ENCODE measurements around the gene ABCD2. TPM values are rescaled to one million over a fixed set of nuclear protein-coding genes. Genes with fewer than 3 reads are reported as not detected.

ABCD2 gene
- total RNA-seq, 1 experiment from 2014 or later = not detected

DNA sequence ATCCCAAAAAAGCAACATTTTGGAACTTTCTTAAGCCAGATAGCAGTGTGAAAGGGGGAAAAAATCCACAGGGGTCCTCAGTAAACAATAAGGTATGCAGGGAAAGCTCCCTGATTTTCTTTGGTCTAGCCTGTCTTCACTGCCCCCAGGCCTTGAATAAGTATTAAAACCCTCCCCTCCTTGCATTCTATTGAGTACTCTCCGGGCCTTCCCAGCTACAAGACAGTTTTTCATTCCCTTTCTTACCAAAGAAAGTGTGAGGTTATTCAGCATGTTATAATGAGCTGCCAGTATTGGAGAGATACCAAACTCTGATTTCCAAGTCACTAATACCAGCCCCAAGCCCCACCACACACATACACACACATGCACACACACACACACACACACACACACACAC lies 116.9 kb downstream of the ABCD2 start:
- no peak overlapping the region for H2AFZ ChIP-seq (ENCODE audit: low read length)
- no CpG with 5 or more reads among the region's 1 CpG for WGBS (ENCODE audit: extremely low coverage, insufficient read length, low lambda C conversion rate)
- H4K5ac ChIP-seq (ENCODE audit: insufficient read length, low read depth, low read length) = no peak overlapping the region

More for the DNA sequence above, 116.9 kb downstream of the ABCD2 start:
- Histone ChIP-seq H3K14ac (ENCODE audit: insufficient read depth, low read length) (no peak overlapping the region), H3K4ac (ENCODE audit: low read depth, low read length) (no peak overlapping the region), H4K8ac (replicated peaks; ENCODE audit: insufficient read length, low read depth, low read length) (no peak overlapping the region), H2BK120ac (ENCODE audit: low read depth, low read length, poor library complexity, severe bottlenecking) (no peak overlapping the region), H4K20me1 (ENCODE audit: control insufficient read depth, insufficient read depth, insufficient read length) (no peaks in the 10 kb centered on the region), H3K79me2 (ENCODE audit: insufficient read depth, low read length) (no peaks in the 10 kb centered on the region), H4K91ac (ENCODE audit: insufficient read length, low read depth, low read length) (no peak overlapping the region), H3K23ac (ENCODE audit: insufficient read length, low read depth, low read length) (no peak overlapping the region), H2BK15ac (ENCODE audit: low read depth, low read length) (no peak overlapping the region), H3K4me1 (ENCODE audit: insufficient read depth, low read length) (peaks cover 6% of the 10 kb centered on the region), H3K56ac (ENCODE audit: insufficient read length, low read depth, low read length) (no peak overlapping the region), H3T11ph (ENCODE audit: low read length) (no peak overlapping the region), H3K79me1 (ENCODE audit: insufficient read depth, low read depth, low read length, poor library complexity, severe bottlenecking) (no peaks in the 10 kb centered on the region), H3K18ac (ENCODE audit: insufficient read length, low read depth, low read length) (no peak overlapping the region), H2BK5ac (ENCODE audit: insufficient read length, low read length) (no peak overlapping the region), H2AK5ac (ENCODE audit: insufficient read length, low read length) (no peak overlapping the region), H3K4me2 (ENCODE audit: insufficient read depth, insufficient read length, low read length) (no peak overlapping the region), H2BK20ac (ENCODE audit: low read depth, low read length, poor library complexity, severe bottlenecking) (no peak overlapping the region), H3K9ac (ENCODE audit: extremely low read depth, insufficient read length, low read length) (no peak overlapping the region), H3K9me3 (ENCODE audit: control insufficient read depth, low read depth, low read length) (no peaks in the 10 kb centered on the region), H3K23me2 (ENCODE audit: insufficient read length, low read depth, low read length, poor library complexity, severe bottlenecking) (no peaks in the 10 kb centered on the region), H2BK12ac (ENCODE audit: insufficient read length, low read depth, low read length) (no peak overlapping the region), H3K27ac (ENCODE audit: insufficient read length, low read depth, low read length) (no peak overlapping the region), H3K27me3 (ENCODE audit: insufficient read depth, low read length) (no peaks in the 10 kb centered on the region)
- no peaks in the 10 kb centered on the region for H3K36me3 Mint-ChIP-seq (ENCODE audit: insufficient read depth in 1 of 3, low read depth in 3 of 3)
- no peak overlapping the region; a peak in 1 of 5 replicates for H3K4me3 Mint-ChIP-seq
- H3K9me3 Mint-ChIP-seq = no peaks in the 10 kb centered on the region
- H3K27ac Mint-ChIP-seq = peak overlapping the region; percentile 12 to 93 (median 34); a peak in 4 of 7 replicates
- DNase-seq = no peak
- H3K4me1 Mint-ChIP-seq = peaks cover 12 to 16% of the 10 kb centered on the region in 2 experiments
- H3K27me3 Mint-ChIP-seq (ENCODE audit: low read depth) = no peaks in the 10 kb centered on the region
- TF ChIP-seq, protein P1, sequence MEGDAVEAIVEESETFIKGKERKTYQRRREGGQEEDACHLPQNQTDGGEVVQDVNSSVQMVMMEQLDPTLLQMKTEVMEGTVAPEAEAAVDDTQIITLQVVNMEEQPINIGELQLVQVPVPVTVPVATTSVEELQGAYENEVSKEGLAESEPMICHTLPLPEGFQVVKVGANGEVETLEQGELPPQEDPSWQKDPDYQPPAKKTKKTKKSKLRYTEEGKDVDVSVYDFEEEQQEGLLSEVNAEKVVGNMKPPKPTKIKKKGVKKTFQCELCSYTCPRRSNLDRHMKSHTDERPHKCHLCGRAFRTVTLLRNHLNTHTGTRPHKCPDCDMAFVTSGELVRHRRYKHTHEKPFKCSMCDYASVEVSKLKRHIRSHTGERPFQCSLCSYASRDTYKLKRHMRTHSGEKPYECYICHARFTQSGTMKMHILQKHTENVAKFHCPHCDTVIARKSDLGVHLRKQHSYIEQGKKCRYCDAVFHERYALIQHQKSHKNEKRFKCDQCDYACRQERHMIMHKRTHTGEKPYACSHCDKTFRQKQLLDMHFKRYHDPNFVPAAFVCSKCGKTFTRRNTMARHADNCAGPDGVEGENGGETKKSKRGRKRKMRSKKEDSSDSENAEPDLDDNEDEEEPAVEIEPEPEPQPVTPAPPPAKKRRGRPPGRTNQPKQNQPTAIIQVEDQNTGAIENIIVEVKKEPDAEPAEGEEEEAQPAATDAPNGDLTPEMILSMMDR (conservative IDR thresholded peaks at IDR 0.05) = no peak

Other genes with a start within 250 kb of the ABCD2 start
- gene KIF21A, start 176.7 kb downstream of the ABCD2 start, total RNA-seq (2021) = 17.2 and 17.4 TPM in 2 replicates

Data from H9 (cell line).